ENCODE results near the gene MACROD2.
"Not testable (repeated sequence)": the region's sequence is repeated elsewhere in the genome, so short reads cannot be mapped to it uniquely, and the experiment has no call there.

MACROD2 gene

DNA sequence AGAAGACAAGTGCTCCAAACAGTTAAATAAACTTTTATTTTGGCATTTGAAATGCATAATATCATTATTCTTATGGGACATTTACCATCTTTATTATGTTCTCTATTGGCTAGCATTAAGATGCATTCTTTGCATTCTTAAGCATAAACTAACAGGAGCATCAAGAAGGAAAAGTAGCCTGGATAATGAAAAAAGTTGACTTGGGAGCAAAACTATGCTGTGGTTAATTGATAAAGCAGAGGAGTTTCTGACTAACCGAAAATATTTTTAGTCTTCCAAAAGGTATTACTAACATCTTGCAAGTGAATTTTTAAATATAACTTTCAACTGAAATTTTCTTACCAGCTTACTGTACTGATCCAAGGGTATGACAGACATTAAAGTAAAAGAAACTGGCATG lies 201.8 kb downstream of the MACROD2 start:
- no peak for DNase-seq

DNA sequence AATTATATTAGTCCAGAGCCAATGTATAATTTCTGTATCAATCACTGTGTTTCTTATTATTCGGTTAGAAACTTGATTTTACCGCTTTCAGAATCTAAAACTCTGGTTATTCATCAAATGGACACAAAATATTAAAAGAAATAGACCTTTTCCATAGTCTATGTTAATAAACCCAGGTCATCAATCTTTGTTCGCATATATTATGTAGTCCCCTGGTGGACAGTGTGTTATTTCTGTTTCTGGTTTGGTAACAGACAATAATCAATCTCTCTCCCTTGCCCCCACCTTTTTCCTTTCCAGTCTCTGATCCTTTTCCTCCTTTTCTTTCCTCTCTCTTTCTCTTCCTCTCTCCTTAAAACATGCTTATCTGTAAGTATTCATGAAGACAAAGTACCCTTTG lies 203.1 kb downstream of the MACROD2 start:
- no peak for DNase-seq

DNA sequence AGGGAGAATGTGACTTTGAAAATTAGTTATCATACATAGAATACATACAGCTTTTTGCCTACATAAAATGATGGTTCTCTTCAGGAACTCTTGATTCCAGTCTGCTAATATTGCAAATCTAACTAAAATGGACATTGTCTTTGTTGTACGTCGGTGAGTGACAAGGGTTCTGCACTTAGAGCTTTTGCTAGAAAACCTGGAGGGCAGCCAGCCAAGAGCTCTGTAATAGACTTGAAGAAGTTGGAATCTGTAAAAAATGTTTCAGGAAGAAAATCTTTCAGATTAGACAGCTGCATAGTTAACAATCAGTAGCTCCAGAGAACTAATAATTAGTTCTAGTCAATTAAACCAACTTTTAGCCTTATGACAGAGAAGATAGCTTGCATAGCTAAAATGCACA lies 203.8 kb downstream of the MACROD2 start:
- DNase-seq, result no peak

DNA sequence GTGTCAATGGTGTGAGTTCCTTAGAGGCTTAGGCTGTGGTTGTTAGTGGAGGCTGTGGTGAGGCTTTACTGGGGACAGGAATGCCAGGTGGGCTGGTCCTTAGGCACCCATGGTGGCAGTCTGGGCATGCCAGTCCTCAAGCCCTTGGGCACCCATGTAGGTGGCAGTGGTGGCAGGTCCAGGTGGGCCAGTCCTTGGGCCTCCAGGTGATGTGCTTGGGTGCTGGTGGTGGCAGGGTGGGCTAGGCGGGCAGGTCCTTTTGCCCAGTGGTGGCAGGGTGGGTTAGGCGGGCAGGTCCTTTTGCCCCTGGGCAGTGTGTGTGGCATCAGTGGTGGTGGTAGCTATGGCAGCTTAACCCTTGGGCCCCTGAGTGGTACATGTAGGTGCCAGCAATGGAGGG lies 208.3 kb downstream of the MACROD2 start:
- DNase-seq, result no peak

DNA sequence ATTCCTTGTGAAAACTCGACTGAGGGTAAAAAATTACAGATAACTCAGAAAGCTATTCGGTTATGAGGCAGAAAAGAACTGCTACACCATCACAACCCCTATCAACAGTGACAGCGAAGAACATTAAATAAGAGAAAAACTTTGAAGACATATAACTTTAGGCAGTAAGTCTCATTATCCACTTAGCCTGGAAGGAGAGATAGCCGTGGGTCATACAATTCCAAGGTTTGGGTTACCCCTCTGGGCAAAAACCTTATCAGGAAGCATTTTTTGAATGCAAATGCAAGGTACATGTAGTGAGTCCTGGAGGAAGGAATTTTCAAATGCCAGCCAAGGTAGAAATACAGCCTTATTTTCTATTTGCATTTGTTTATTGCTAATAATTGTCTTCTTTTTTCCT lies 212.3 kb downstream of the MACROD2 start:
- DNase-seq, result no peak

DNA sequence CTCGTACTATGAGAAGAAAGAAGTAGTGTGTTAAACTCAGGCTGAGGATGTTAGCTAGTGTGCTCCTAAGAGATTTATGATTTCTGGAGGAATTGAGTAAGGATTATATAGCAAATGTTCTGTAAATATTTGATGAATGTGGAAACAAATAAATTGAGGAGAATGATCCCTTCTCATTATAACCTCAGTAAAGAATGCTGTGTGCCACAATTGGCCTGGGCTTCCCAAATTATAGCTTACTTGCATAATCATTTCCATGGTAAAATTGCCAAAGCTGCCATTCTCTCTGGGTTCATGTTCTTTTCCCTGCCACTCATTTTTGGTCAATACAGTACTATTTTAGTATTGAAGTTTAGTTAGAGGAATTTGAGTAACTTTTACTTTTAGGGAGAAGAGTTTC lies 213.6 kb downstream of the MACROD2 start:
- no peak for DNase-seq

DNA sequence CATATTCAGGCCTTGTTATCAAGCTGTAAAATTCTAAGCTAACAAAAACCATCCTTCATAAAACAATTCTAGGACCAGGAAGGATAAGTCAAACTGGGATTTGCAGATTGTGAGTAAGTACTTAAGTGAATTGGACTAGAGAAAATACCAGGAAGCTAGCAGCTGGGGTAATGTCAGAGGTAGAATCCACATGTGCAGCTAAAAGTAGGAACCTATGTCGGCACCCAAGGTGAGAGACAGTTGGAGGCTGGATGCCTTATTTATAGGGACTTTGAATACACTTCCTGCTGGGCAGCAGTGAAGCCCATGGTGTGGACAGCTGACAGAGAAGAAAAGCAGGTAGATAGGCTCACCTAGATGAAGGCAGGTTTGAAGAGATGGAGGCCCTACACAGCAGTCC lies 214.8 kb downstream of the MACROD2 start:
- no peak for DNase-seq

DNA sequence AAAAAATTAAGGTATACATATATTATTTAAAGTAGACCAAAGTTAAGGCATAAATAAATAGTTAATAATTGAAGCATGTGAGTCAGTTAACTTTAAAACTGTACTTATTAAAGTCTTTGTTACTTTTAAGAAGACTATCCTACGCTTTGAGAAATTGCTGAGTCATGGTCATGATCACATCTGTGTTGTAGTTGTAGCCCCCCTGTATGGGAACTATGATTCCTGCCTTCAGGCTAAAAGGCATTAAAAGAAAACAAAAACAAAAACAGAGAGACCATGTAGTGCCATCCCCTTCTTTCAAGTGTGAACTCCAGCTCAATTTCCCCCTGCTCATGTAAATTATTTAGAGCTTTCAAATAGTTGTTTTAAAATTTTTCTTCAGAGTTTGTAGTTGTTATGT lies 218.7 kb downstream of the MACROD2 start:
- no peak for DNase-seq

DNA sequence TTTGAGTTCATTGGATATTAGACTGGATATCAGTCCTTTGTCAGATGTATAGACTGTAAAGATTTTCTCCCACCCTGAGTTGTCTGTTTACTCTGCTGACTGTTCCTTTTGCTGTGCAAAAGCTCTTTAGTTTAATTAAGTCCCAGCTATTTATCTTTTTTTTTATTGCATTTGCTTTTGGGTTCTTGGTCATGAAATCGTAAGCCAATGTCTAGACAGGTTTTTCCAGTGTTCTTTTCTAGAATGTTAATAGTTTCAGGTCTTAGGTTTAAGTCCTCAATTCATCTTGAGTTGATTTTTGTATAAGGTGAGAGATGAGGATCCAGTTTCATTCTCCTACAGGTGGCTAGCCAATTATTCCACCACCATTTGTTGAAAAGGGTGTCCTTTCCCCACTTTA lies 220.6 kb downstream of the MACROD2 start:
- not testable (repeated sequence) for DNase-seq

DNA sequence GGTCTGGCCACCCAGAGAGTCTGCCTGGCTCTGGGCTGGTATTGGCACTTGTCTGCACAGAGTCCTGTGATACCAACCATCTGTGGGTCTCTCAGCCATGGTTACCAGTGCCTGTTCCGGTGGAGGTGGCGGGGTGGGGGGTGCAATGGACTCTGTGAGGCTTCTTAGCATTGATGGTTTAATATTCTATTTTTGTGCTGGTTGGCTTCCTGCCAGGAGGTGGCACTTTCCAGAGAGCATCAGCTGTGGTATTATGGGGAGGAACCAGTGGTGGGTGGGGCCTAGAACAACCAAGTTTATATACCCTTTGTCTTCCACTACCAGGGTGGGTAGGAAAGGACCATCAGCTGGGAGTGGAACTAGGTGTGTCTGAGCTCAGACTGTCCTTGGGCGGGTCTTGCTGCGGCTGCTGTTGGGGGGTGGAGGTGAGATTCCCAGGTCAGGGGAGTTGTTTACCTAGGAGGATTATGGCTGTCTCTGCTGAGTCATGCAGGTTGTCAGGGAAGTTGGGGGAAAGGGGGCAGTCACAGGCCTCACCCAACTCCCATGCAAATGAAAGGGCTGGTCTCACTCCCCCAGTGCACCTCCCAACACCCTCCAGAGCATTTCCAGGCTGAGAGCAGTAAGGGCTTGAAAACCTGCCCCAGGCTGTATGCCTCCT lies 224.6 kb downstream of the MACROD2 start:
- DNase-seq, result no peak

DNA sequence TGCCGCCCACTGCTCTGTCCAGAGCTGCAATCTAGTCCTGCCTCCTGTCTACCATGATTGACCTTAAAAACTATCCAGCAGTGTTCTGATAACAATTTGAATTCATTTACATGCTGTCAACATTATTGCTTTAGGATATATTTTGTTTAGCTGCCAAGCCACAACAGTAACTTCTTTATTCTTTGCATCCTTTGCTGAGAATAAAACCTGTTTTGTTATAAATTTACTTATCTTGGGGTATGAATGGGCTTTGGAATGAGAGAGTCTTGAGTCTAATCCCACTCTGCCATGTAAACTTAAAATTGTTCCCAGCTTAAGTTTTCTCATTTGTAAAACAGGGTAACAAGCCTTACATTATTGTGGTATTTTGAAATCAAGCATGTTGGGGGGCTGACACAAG lies 225.7 kb downstream of the MACROD2 start:
- no peak for DNase-seq

DNA sequence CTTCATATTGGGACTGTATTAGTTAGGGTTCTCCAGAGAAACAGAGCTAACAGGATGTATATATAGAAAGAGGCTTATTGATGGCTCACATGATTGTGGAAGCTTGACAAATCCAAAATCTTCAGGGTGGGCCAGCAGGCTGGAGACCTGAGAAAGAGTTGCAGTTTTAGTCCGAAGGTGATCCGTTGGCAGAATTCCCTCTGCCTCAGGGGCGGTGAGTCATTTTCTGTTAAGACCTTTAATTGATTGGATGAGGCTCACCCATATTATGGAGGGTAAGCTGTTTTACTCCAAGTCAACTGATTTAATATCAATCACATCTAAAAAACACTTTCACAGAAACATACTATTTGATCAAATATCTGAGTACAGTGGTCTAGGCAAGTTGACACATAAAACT lies 228.5 kb downstream of the MACROD2 start:
- no peak for DNase-seq

DNA sequence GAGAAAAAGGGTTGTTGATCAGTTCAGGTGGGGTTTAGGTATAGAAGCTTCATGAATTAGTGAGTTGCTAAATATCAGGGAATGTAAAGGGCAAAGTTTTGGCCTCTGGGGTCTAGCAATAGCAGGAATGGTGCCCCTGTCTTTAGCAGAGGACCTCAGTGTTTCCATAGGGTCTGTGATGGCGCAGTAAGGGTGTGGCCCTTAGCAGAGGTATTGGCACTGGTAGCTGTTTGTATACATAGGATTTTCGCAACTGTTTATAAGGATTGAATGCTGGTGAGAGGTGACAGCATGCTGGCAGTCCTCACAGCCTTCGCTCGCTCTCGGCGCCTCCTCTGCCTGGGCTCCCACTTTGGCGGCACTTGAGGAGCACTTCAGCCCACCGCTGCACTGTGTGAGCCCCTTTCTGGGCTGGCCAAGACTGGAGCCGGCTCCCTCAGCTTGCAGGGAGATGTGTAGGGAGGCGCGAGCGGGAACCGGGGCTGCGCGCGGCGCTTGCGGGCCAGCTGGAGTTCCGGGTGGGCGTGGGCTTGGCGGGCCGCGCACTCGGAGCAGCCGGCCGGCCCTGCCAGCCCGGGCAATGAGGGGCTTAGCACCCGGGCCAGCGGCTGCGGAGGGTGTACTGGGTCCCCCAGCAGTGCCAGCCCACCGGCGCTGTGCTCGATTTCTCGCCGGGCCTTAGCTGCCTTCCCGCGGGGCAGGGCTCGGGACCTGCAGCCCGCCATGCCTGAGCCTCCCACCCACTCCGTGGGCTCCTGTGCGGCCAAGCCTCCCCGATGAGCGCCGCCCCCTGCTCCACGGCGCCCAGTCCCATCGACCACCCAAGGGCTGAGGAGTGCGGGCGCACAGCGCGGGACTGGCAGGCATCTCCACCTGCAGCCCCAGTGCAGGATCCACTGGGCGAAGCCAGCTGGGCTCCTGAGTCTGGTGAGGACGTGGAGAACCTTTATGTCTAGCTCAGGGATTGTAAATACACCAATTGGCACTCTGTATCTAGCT lies 231.0 kb downstream of the MACROD2 start:
- DNase-seq, result not testable (repeated sequence)

DNA sequence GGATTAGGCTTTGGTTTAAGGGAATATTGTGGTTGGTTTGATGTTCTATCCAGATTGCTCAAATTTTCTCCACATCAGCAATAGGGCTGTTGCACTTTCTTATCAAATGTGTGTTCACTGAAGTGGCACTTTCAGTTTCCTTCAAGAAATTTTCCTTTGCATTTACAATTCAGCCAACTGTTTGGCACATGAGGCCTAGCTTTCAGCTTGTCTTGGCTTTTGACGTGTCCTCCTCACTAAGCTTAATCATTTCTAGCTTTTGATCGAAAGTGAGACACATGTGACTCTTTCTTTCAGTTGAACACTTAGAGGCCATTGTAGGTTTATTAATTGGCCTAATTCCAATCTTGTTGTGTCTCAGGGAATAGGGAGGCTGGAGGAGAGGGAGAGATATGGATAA lies 237.3 kb downstream of the MACROD2 start:
- no peak for DNase-seq

DNA sequence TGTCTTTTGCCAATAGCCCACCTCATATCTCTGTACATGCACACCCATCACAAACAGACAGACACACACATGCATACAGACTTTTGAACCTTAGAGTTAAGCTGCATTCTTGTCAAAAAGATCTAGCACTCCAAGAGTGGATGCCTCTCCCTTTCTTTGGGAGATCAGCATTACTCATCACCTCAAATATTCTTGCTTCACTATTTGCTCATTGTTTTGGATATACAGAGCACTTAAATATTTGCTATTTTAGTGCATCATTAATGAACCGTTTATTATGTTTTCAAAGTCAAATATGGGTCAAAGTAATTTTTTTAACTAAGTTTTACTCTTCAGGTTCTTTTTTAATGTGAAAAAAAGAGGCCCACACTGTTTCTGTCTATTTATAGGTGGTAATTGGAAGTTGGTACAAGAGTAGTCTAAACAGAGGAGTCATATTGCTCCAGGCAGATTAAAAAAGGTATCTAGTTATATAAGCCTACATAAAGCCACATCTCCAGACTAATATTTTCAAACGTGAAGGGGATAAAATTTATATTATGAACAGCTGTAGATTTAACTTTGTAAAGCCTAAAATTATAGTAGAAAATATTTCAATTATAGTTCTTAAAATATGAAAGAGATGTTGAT lies 239.5 kb downstream of the MACROD2 start:
- no peak for DNase-seq

DNA sequence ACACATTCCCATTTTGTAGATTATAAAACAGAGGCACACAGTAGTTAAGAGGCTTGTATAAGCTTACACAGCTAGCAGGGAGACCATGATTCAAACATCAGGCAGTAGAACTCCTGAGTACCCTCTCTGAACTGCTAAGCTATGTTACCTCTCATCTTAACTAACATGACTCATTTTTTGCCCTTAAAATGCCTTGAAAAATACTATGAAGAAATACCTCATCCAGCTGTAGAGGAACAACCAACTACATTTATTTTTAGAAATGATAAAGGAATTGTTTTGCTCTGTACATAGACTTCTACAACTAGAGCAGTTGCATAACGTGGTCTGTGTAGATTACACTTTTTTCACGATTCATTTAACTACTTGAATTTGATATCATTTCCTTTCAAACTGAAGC lies 240.0 kb downstream of the MACROD2 start:
- DNase-seq, result no peak

DNA sequence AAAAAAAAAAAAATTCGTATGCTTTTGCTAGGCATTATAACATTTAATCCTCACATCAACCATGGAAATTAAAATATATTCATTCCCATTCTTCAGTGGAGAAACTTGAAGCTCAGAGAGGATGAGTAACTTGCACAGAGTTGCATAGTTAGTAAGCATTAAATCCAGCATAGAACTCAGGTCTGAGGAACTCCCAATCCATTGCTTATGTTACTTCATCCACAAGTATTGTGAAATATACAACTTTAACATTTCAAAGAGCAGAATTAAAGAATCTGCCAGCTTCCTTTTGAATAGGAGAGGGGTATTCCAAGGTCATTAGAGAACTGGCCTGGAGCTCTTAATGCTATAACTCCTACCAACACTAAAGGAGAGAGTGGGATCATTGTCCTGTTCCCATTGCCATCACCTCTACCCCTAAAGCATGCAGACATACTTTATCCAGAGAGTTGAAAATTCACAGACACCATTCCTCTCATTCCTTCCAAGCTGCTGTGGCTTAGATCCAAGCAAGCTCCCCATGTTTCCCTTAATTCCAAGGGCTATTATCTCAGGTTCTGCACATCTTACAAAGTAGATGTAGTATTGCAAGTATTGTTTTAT lies 250.2 kb downstream of the MACROD2 start:
- DNase-seq, result no peak

DNA sequence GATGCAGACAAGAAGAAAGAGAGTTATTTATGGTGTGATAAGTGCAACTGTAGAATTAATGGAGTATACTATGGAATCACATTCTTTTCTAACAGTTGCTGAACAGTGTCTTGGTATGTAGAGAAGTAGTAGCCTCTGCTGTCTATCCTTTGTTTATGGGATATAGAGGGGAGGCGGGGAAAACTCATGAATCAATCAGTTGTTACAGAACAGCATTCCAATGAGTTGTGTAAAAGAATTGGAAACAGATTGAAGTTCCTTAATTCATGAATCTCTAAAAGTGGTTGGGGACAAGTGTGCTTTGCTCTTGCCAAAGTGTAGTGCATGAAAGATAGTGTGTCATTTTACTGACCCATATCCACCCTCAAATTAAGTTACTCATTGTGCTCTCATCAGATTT lies 264.4 kb downstream of the MACROD2 start:
- no peak for DNase-seq

DNA sequence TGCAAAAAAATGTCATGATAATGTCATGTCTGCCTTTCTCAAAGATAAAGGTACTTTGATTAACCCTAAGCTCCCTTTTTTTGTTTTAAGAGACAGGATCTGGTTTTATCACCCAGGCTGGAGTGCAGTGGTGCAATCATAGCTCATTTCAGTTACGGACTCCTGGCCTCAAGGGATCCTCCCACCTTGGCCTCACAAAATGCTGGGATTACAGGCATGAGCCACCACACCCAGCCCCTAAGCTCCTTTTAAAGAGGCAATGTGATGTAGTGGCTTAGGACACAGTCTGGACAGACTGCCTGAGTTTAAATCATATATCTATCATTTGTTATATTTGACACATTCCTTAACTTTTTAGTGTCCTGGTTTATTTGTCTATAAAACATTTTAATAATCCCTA lies 265.1 kb downstream of the MACROD2 start:
- no peak for DNase-seq

DNA sequence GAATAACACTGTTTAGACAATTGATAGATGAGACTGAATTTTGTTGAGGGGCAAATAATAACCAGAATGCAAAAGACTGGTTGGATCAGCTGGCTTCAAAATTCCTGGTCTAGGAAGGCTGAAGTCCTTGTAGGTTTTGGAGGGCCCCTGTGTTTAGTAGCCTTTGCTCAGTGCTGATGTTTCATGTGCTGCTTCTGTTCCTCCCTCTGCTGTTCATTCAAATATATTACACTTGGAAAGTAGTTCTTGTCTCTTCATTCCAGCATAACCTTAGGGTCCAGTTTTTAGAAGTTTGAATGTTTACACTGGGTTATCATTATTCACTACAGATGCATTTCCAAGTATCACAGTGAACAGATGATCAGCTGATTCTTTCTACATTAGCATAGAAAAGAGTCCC lies 269.6 kb downstream of the MACROD2 start:
- DNase-seq, result no peak

DNA sequence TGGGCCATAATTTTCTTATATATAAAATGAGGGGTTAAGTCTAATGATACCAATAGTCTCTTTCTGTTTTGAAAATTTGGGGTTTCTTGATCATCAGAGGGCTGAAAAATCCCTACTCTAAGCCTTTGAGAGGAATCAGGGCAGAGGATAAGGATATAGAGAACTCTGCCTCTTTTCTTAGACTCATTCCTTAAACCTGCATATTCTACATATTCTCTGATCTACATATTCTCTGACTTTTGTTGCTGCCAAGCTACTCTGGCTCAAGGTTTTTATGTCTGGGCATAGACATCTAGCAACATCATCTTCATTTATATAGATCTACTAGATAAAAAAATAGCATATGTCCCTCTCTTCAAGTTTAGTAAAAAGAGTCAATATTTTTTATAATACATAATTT lies 270.9 kb downstream of the MACROD2 start:
- DNase-seq, result no peak

DNA sequence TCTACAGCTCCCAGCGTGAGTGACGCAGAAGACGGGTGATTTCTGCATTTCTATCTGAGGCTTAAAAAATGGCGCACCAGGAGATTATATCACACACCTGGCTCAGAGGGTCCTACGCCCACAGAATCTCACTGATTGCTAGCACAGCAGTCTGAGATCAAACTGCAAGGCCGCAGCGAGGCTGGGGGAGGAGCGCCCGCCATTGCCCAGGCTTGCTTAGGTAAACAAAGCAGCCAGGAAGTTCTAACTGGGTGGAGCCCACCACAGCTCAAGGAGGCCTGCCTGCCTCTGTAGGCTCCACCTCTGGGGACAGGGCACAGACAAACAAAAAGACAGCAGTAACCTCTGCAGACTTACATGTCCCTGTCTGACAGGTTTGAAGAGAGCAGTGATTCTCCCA lies 275.4 kb downstream of the MACROD2 start:
- not testable (repeated sequence) for DNase-seq

DNA sequence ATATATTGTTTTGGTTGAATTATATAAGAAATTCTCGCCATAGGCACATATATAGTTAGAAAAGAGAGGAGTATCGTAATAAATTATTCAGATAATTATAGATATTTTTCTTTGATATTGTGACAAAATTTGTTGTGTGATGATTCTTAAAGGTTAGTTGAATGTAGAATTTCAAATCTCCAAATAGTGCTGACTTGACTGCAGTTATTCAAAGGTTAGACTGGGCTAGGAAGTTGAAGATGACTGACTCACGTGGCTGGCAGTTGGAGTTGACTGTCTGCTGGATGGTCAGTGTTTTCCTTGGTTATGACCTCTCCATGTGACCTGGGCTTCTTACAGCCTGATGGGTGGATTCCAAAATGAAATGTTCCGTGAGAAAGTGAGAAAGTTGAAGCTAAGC lies 286.8 kb downstream of the MACROD2 start:
- DNase-seq, result no peak

DNA sequence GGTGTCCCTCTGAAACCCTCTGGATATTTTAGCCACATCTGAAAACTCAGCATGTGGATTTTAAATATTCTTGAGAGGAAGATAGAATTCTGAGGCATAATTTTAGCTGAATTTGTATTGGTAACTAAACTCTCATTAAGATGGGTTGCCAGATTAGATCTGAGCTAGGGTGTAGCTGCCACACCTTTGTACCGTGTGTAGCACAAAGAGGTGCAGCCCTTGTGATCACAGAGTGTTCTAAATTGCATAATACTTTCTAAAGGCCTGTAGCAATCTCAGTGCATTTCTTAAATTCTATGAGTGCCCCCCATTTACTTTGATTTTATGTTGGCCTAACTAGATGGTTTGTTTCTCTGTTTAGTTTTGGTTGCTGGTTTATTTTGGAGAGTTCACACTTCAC lies 289.1 kb downstream of the MACROD2 start:
- DNase-seq, result no peak

Data from activated CD4-positive, alpha-beta T cell treated with anti-CD3 and anti-CD28 coated beads for 1 hour (primary cell).